Measurements from ENCODE around the gene KHK.

GRCh38 chr2:27050281-27050995 lies 36.1 kb upstream of the KHK start:
- TF ChIP-seq POLR2A (IDR thresholded peaks at IDR 0.05; ENCODE audit: low read length) (no peak), GATA1 (IDR thresholded peaks at IDR 0.05; ENCODE audit: low read depth, low read length) (no peak)

Measured in erythroblast (primary cell).